Fibroblast of peridontal ligament (primary cell): ENCODE measurements around the gene KRTAP12-1.
"Not testable (repeated sequence)": the region's sequence is repeated elsewhere in the genome, so short reads cannot be mapped to it uniquely, and the experiment has no call there.

Experiments
- DNase-seq: peaks from one replicate; pipeline ENCODE4 v3.0.0-alpha.2; 2010; ENCODE audit errors: extremely low read depth

Gene KRTAP12-1

DNA sequence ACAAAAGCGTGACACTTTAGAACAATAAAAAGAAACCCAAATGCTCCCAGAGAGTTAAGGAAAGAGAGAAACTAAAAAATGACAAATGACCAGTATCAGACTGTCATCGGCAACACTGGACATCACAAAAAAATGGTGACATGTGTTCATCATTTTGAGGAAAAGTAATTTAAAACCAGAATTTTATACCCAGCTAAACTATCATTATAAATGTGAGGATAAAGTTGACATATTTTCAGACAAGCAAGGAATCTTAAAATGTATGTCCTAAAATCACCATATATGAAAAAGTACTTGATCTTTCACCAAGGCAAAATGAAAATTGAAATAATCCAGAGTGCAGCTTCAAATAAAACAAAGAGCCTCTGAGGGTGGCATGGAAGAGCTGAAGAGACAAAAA, 37.1 kb downstream of the KRTAP12-1 start:
- DNase-seq, result no peak

DNA sequence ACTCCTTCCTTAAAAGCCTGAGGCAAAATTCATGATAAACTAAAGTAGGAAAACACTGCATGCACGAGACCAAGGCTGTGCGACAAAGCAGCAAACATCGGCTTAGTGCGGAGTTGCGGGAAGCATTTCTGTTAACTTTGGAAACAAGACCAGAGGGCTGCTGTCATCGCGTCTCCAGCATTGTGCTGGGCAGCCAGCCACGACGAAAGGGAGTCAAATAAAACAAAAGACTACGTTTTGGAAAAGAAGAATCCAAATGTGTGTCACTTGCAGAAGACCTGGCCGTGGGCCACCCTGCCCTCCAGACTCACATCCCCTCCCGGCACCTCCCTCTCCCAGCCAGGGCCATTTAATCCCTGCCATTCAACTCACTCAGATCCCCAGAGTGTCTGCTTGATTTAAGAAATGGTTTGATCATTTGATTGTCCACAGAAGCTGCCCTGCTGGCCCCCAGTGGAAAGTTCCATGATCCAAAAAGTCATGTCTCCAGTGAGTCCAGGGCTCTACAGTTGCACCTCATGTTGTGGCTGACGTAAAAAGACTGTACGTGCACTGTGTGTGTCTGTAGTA, 38.1 kb downstream of the KRTAP12-1 start:
- DNase-seq, result no peak

DNA sequence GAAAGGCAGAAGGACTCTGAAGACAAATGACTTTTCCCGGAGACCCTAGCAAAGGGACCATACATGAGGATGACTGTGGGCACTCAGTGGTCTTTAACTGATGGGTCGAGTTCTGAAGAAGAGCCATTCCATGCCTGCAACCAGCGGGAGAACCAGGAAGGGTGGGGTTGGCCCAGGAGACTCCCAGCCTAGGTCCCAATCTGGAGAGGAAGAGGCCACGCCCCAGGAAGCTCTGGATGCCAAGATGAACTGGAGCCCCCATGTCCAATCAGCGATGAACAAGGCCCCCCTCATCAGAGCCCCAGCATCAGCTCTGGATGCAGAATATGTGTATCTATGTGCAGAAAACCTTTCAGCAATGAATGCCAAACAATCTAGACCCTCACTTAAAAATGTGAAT, 41.2 kb downstream of the KRTAP12-1 start:
- no peak for DNase-seq

DNA sequence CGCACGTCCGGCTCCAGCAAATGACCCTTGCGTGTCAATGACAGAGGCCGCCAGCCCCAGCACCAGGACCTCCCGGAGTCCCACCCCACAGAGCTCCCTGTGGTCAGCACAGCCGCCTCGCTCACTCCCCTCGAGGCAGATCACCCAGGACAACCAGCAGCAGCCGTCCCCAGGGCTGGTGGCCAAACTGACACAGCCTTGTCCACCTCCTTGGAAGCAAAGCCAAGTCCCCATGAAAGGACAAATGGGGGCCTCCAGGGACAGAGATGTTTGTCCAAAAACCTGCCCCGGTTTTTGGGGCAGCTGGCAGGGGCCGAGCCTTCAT, 42.7 kb downstream of the KRTAP12-1 start:
- no peak for DNase-seq

DNA sequence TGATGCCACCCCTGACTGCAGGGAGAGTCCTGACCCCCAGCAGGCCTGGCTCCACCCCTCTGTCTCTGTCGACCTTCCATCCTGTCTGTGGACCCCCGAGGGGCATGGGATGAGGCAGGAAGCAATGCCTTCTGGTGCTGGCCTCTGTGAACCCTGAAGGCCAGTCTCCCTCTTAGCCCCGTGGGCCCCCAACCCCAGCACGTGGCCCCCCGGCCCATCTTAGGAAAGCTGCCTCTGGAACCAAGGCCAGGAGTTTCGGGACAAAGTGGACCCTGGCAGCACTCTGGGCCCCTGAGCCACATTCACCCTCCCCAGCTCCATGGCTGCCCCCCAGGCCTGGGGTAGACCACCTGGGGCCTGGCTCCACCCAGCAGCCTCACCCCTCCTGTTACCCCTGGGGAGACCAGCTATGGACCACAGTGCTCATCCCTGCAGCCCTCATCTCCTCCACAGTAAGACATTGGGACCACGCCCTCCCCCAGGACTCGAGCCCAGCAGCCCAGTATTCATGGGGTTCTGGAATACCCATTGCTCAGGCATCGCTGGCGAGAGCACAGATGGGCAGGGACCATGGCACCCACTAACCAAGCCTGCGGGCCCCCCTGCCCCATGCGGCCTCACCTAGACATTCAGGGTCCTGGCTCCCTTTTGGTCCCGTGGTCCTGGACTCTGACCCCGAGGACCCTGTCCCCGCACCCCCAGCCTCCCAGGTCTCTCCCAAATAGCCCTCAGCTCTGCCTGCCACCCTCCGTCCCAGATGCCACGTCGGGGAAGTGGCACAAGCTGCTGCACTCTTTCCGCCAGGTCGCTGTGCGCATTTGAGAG, 43.2 kb downstream of the KRTAP12-1 start:
- not testable (repeated sequence) for DNase-seq

DNA sequence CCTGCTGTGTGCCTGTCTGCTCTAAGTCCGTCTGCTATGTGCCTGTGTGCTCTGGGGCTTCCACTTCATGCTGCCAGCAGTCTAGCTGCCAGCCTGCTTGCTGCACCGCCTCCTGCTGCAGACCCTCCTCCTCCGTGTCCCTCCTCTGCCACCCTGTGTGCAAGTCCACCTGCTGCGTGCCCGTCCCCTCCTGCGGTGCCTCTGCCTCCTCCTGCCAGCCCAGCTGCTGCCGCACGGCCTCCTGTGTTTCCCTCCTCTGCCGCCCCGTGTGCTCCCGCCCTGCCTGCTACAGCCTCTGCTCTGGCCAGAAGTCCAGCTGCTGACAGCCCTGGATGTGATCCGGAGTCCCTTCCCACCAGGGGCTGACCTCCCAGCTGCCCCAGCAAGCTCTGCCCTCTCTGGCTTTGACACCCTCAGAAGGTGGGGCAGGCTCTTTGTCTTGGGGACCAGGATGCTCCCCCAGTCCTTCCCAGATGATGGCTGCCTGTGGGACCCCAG, 44.1 kb downstream of the KRTAP12-1 start:
- not testable (repeated sequence) for DNase-seq

DNA sequence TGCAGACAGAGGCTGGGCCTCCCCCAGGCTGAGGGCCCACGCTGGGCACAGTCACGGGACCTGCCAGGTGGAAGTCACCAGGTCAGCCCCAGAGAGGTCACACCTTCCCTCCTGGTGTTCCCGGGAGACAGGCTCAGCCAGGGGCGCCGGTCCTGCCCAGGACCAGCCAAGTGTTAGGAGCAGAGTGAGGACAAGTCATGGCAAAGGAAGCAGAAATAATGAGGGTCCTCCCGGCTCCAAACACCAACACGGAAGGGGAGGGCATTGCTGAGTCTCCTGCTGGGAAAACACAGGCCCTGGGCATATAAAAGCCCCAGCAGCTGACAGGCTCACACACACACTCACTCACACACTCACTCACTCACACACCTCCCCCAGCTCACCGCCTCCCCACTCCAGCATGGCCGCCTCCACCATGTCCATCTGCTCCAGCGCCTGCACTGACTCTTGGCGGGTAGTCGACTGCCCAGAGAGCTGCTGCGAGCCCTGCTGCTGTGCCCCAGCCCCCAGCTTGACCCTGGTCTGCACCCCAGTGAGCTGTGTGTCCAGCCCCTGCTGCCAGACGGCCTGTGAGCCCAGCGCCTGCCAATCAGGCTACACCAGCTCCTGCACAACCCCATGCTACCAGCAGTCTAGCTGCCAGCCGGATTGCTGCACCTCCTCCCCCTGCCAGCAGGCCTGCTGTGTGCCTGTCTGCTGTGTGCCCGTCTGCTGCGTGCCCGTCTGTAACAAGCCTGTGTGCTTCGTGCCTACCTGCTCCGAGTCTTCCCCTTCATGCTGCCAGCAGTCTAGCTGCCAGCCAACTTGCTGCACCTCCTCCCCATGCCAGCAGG, 44.7 kb downstream of the KRTAP12-1 start, which contains the start of gene KRTAP10-10:
KRTAP10-10 (plus strand) TSS at position 339 of the 833 bp plus-strand sequence; CDS start at position 401, 62 bp downstream.
- no peak for DNase-seq

DNA sequence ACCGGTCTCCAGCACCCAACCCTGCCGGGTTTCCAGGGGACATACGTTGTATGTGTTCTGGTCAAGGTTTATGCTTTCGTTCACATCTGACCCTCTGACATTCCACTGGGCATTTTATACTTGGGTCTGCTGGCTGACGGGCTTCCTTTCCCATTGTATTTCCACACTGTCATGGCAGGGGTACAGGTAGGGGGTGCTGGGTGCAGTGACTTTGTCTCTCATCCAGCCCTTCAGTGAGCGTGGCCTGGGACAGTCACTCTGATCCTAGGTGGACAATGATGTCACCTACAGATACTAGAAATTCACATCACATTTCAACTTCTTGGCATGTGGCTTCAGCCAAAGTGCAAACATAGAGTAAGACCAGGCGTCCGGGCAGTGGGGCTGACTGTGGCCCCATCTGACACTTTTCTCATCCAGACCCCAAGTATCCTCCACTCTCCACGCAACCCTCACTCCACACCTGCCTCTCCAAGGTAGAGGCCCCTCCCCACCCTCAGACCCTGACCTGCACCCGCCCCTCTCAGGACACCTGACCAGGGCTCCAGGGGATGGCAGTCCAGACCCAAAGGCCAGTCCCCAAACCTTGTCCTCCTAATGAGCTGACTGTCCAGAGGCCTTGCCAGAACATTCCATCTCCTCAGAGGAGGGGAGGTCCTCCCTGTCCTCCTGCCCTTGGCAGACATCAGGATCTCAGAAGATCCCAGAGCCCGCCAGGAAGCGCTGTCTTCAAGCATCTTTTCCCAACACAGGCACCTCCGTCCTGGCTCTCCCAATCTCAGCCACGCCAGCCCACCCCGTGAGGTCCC, 45.5 kb downstream of the KRTAP12-1 start:
- no peak for DNase-seq

DNA sequence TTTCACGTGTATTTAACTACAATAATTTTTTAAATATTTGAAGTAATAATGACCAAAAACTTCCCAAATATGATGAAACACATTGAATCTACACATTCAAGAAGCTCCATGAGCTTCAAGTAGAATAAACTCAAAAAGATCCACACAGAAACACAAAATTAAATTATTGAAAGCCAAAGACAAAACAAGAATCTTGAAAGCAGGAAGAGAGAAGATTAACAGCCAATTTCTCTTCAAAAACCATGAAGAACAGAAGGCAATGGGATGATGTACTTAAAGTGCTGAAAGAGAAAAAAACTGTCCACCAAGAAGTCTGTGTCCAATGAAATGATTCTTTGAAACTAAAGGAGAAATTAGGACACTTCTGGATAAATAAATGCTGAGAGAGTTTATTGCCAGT, 49.9 kb downstream of the KRTAP12-1 start:
- no peak for DNase-seq
